B cell (primary cell): Measurements from ENCODE around the gene XYLT1. TPM values are rescaled to one million over a fixed set of nuclear protein-coding genes. Genes with fewer than 3 reads are reported as not detected.

Source experiments
- ATAC-seq: fragments of 200-7000 bp; cut with Tn5 transposase; one replicate; pipeline ENCODE4 v1.10.0; 2021; ENCODE audit warnings: low read depth, mild to moderate bottlenecking, moderate number of reproducible peaks, moderate library complexity
- CTCF ChIA-PET: fragments of 350-600 bp; sonication (Branson Sonifier 250); formaldehyde crosslinking; loops from one replicate; lab custom pipeline; 2021; ENCODE audit warnings: antibody characterized with exemption, inconsistent platforms; lab: Charles Lee
- POLR2A ChIA-PET: fragments of 350-600 bp; sonication (Branson Sonifier 250); formaldehyde crosslinking; loops from one replicate; lab custom pipeline; 2021; ENCODE audit warnings: antibody characterized with exemption; lab: Charles Lee
- DNase-seq: peaks from one replicate; pipeline ENCODE4 v3.0.0; 2013
- H2AFZ ChIP-seq: 2 replicates; pipeline ENCODE4 v1.6.1; 2012; ENCODE audit warnings: mild to moderate bottlenecking, low read depth, low read length; ENCODE audit not compliant: insufficient read depth, poor library complexity, severe bottlenecking
- H3K27ac ChIP-seq, 2 donors: 1 replicate in 1 of 2; 2 replicates in 1 of 2; pipeline ENCODE4 v1.5.1; 2012 to 2013; ENCODE audit warnings: low read length in 2 of 2, mild to moderate bottlenecking in 2 of 2, moderate library complexity in 1 of 2
- H3K27me3 ChIP-seq, 4 experiments: fragments of 200-600 bp in 1 of 4; sonication (generic) in 1 of 4; replicated peaks in 1 of 4; 1 replicate in 2 of 4; 2 replicates in 2 of 4; pipeline versions ENCODE4 v1.6.1 to v1.7.0; 2013 to 2016; ENCODE audit warnings: low read length in 3 of 4, mild to moderate bottlenecking in 2 of 4, mixed read lengths in 1 of 4, moderate library complexity in 1 of 4; ENCODE audit not compliant: insufficient read depth in 4 of 4, control insufficient read depth in 3 of 4; ENCODE audit errors: control extremely low read depth in 1 of 4
- H3K36me3 ChIP-seq, 2 experiments: replicated peaks in 1 of 2; 1 replicate in 1 of 2; 2 replicates in 1 of 2; pipeline versions ENCODE4 v1.6.1 to v1.7.1; 2013; ENCODE audit warnings: low read length in 1 of 2; ENCODE audit not compliant: insufficient read depth in 2 of 2, control insufficient read depth in 1 of 2; ENCODE audit errors: control extremely low read depth in 1 of 2, extremely low read depth in 1 of 2
- H3K4me1 ChIP-seq, 2 donors: fragments of 200-600 bp in 1 of 2; sonication (generic) in 1 of 2; 1 replicate in 1 of 2; 2 replicates in 1 of 2; pipeline versions ENCODE4 v1.5.1 to v1.6.1; 2013 to 2017; ENCODE audit warnings: low read length in 2 of 2; ENCODE audit not compliant: control insufficient read depth in 2 of 2, insufficient read depth in 2 of 2
- H3K4me2 ChIP-seq: replicated peaks from 2 replicates; pipeline ENCODE3; 2012; ENCODE audit warnings: mild to moderate bottlenecking, low read depth, low read length; ENCODE audit not compliant: poor library complexity, severe bottlenecking
- H3K4me3 ChIP-seq, 5 experiments: fragments of 200-600 bp in 1 of 5; sonication (generic) in 1 of 5; 1 replicate in 3 of 5; 2 replicates in 2 of 5; pipeline versions ENCODE4 v1.5.1 to v1.7.0; 2011 to 2016; ENCODE audit warnings: low read length in 4 of 5, mild to moderate bottlenecking in 4 of 5, low read depth in 2 of 5, control low read depth in 1 of 5, moderate library complexity in 1 of 5; ENCODE audit not compliant: insufficient read depth in 1 of 5; ENCODE audit errors: control extremely low read depth in 1 of 5, extremely low read depth in 1 of 5
- H3K79me2 ChIP-seq: fragments of 200-600 bp; sonication (generic); one replicate; pipeline ENCODE4 v1.6.0; 2016; ENCODE audit warnings: low read length; ENCODE audit not compliant: control insufficient read depth, insufficient read depth
- H3K9ac ChIP-seq: fragments of 200-600 bp; sonication (generic); 2 replicates; pipeline ENCODE4 v1.6.1; 2017; ENCODE audit warnings: mild to moderate bottlenecking, low read length, moderate library complexity
- H3K9me3 ChIP-seq, 3 donors: one replicate each; pipeline versions ENCODE4 v1.6.1 to v1.7.1; 2013; ENCODE audit warnings: low read length in 2 of 3; ENCODE audit not compliant: control insufficient read depth in 2 of 3, insufficient read depth in 1 of 3; ENCODE audit errors: control extremely low read depth in 1 of 3
- H4K20me1 ChIP-seq: 2 replicates; pipeline ENCODE4 v1.6.0; 2012; ENCODE audit warnings: mild to moderate bottlenecking, low read length; ENCODE audit not compliant: insufficient read depth, control insufficient read depth, poor library complexity, severe bottlenecking
- H3K27ac Mint-ChIP-seq: one replicate; pipeline ENCODE4 v1.8.0; 2021; ENCODE audit warnings: mixed read lengths
- H3K27me3 Mint-ChIP-seq: one replicate; pipeline ENCODE4 v1.8.0; 2021; ENCODE audit warnings: mixed read lengths
- H3K4me1 Mint-ChIP-seq: one replicate; pipeline ENCODE4 v1.8.0; 2021; ENCODE audit warnings: mixed read lengths
- H3K4me3 Mint-ChIP-seq: one replicate; pipeline ENCODE4 v1.8.0; 2021; ENCODE audit warnings: mixed read lengths
- H3K9me3 Mint-ChIP-seq: one replicate; pipeline ENCODE4 v1.8.0; 2022; ENCODE audit warnings: mixed read lengths; ENCODE audit not compliant: insufficient read depth
- CTCF ChIP-seq: fragments of 200-600 bp; IDR thresholded peaks from one replicate; pipeline ENCODE4 v1.8.0; 2022; ENCODE audit warnings: antibody characterized with exemption, mild to moderate bottlenecking
- EZH2 ChIP-seq: IDR thresholded peaks from 2 replicates; pipeline ENCODE4 v1.6.1; 2012; ENCODE audit warnings: borderline replicate concordance, low read depth, mild to moderate bottlenecking, moderate library complexity, low read length; ENCODE audit not compliant: insufficient read depth, poor library complexity, severe bottlenecking
- WGBS: methylation state at CpG from one replicate; pipeline ENCODE4 v1.1.5; 2013; ENCODE audit warnings: missing lambda C conversion rate; ENCODE audit not compliant: insufficient coverage; 5-methylcytosine and 5-hydroxymethylcytosine counted together
- intact Hi-C: fragments of 100-400 bp; cut with micrococcal nuclease; formaldehyde crosslinking; loops from one replicate; pipeline ENCODE4 v1.10.0; 2022
- polyA plus RNA-seq: library from polyadenylated mRNA; depleted of rRNA; stranded (reverse); fragments of >200 nt; gene quantifications from 2 replicates; pipeline ENCODE4 v1.2.3, GENCODE V29; 2012
- total RNA-seq, 2 donors: library from RNA; stranded (reverse); fragments of 120-200 nt in 1 of 2; gene quantifications; 1 replicate in 1 of 2; 2 replicates in 1 of 2; pipeline versions ENCODE4 v1.2.3 to v1.2.4, GENCODE V29; 2013 to 2022

XYLT1 gene
- total and polyA plus RNA-seq, 2 donors (not counting 1 experiment from before 2014, with no cell fraction given), result 8.7 to 59.6 TPM

- Histone ChIP-seq H3K9ac (no peak overlapping the region), H3K9me3 (peaks cover 0 to under 1% (median 0%) of the 10 kb centered on the region in 3 donors), H3K4me2 (no peak overlapping the region), H3K4me1 (peaks cover 0 to 3% of the 10 kb centered on the region in 2 donors), H3K27ac (no peak overlapping the region), H3K79me2 (no peaks in the 10 kb centered on the region), H3K36me3 (peaks cover 8 to 41% of the 10 kb centered on the region in 2 experiments), H4K20me1 (peaks cover 13% of the 10 kb centered on the region), H3K4me3 (no peak overlapping the region), H2AFZ (no peak overlapping the region), H3K27me3 (no peaks in the 10 kb centered on the region)
- ChIA-PET CTCF (interaction anchor here (0.7 to 2.9 kb wide), 2 partner anchors 82 to 382 kb away, joined by 3 to 12 read pairs; no protein-coding TSS in a partner anchor), POLR2A (no interaction called here)
- ATAC-seq, result no peak
- H3K27me3 Mint-ChIP-seq, result no peaks in the 10 kb centered on the region
- no peak for DNase-seq
- no peak for TF ChIP-seq EZH2
- TF ChIP-seq CTCF, result no peak
- H3K4me3 Mint-ChIP-seq, result no peak overlapping the region
- intact Hi-C loops, result no loop called here
- no peak overlapping the region for H3K27ac Mint-ChIP-seq
- WGBS, result no CpG with 5 or more reads among the region's 3 CpGs
- H3K9me3 Mint-ChIP-seq, result no peaks in the 10 kb centered on the region
- H3K4me1 Mint-ChIP-seq, result no peaks in the 10 kb centered on the region
Observed at GRCh38 chr16:17196526-17196925, 274.2 kb downstream of the XYLT1 start.

GRCh38 chr16:17194190-17194780, 276.5 kb downstream of the XYLT1 start:
- H3K4me1 Mint-ChIP-seq, result no peaks in the 10 kb centered on the region
- intact Hi-C loops, result loop anchor here (1.0 kb wide), 1 partner anchor 385 kb away; no protein-coding TSS in a partner anchor
- H3K36me3 ChIP-seq, result peaks cover 5 to 43% of the 10 kb centered on the region in 2 experiments
- H3K27ac Mint-ChIP-seq, result peak overlapping the region; percentile 15
- peaks cover 0 to 3% of the 10 kb centered on the region in 2 donors for H3K4me1 ChIP-seq
- no peak overlapping the region for H3K9ac ChIP-seq
- ATAC-seq, result peak; percentile 51
- H3K27ac ChIP-seq, result no peak overlapping the region
- ChIA-PET CTCF (interaction anchor here (0.7 to 2.3 kb wide), 15 partner anchors 10 to 385 kb away, joined by 3 to 19 read pairs (median 4); no protein-coding TSS in a partner anchor), POLR2A (no interaction called here)
- TF ChIP-seq CTCF (peak; percentile 76), EZH2 (no peak)
- no peaks in the 10 kb centered on the region for H3K79me2 ChIP-seq
- H3K27me3 Mint-ChIP-seq, result no peaks in the 10 kb centered on the region
- H4K20me1 ChIP-seq, result peaks cover 16% of the 10 kb centered on the region
- H3K9me3 Mint-ChIP-seq, result no peaks in the 10 kb centered on the region
- no peak overlapping the region for H3K4me3 ChIP-seq
- peak; percentile 67 for DNase-seq
- WGBS, result 70% methylated on average over 13 of the region's 14 CpGs
- H3K27me3 ChIP-seq, result no peaks in the 10 kb centered on the region
- H3K9me3 ChIP-seq, result peaks cover 0 to 3% (median 0%) of the 10 kb centered on the region in 3 donors
- no peak overlapping the region for H3K4me3 Mint-ChIP-seq
- no peak overlapping the region for H2AFZ ChIP-seq
- no peak overlapping the region for H3K4me2 ChIP-seq
